Neural cell (in vitro differentiated cells): ENCODE results near the gene RGS3. TPM values are rescaled to one million over a fixed set of nuclear protein-coding genes. Genes with fewer than 3 reads are reported as not detected.

Source experiments
- H2AFZ ChIP-seq: fragments of 200-600, 300-800 bp; sonication (generic), shearing (Covaris generic); 2 replicates; pipeline ENCODE4 v1.6.0; 2014; ENCODE audit warnings: low read depth, mild to moderate bottlenecking, antibody characterized with exemption, low read length, moderate library complexity
- H3F3A ChIP-seq: fragments of 200-600 bp; shearing (Covaris generic); 2 replicates; pipeline ENCODE4 v1.6.1; 2016; ENCODE audit warnings: mild to moderate bottlenecking, moderate library complexity, mixed read lengths, antibody characterized with exemption, low read length; ENCODE audit not compliant: insufficient read depth, poor library complexity, severe bottlenecking
- H3K27ac ChIP-seq: fragments of 200-600, 300-800 bp; sonication (generic), shearing (Covaris generic); 2 replicates; pipeline ENCODE4 v1.5.1; 2014; ENCODE audit warnings: mild to moderate bottlenecking, low read length, moderate library complexity
- H3K27me3 ChIP-seq: fragments of 300-800, 200-600 bp; sonication (generic), shearing (Covaris generic); 2 replicates; pipeline ENCODE4 v1.6.0; 2014; ENCODE audit warnings: mild to moderate bottlenecking, low read depth, low read length, moderate library complexity; ENCODE audit not compliant: insufficient read depth
- H3K36me3 ChIP-seq: fragments of 300-800, 200-600 bp; sonication (generic), shearing (Covaris generic); 2 replicates; pipeline ENCODE4 v1.5.1; 2014; ENCODE audit warnings: mild to moderate bottlenecking, antibody characterized with exemption, low read length, moderate library complexity; ENCODE audit not compliant: insufficient read depth
- H3K4me2 ChIP-seq: fragments of 300-800, 200-600 bp; sonication (generic), shearing (Covaris generic); 2 replicates; pipeline ENCODE4 v1.6.0; 2014; ENCODE audit warnings: mild to moderate bottlenecking, low read length
- H3K4me3 ChIP-seq: fragments of 300-800, 200-600 bp; sonication (generic), shearing (Covaris generic); 2 replicates; pipeline ENCODE4 v1.5.1; 2014; ENCODE audit warnings: mild to moderate bottlenecking, low read length, moderate library complexity
- H3K79me2 ChIP-seq: fragments of 200-600 bp; shearing (Covaris generic); replicated peaks from 2 replicates; pipeline ENCODE4 v1.6.0; 2014; ENCODE audit warnings: mild to moderate bottlenecking, low read length, moderate library complexity; ENCODE audit not compliant: insufficient read depth
- H3K9ac ChIP-seq: fragments of 300-800, 200-600 bp; sonication (generic), shearing (Covaris generic); 2 replicates; pipeline ENCODE4 v1.6.1; 2016; ENCODE audit warnings: mild to moderate bottlenecking, low read length, mixed read lengths
- H3K9me2 ChIP-seq: fragments of 200-600 bp; shearing (Covaris generic); 2 replicates; pipeline ENCODE4 v1.6.1; 2016; ENCODE audit warnings: mild to moderate bottlenecking, low read length, mixed read lengths; ENCODE audit not compliant: insufficient read depth
- H3K9me3 ChIP-seq: fragments of 200-600, 300-800 bp; sonication (generic), shearing (Covaris generic); 2 replicates; pipeline ENCODE4 v1.6.1; 2016; ENCODE audit warnings: mild to moderate bottlenecking, mixed run types, low read length, moderate library complexity, mixed read lengths
- H4K20me1 ChIP-seq: fragments of 200-600 bp; shearing (Covaris generic); 2 replicates; pipeline ENCODE4 v1.6.1; 2016; ENCODE audit warnings: mild to moderate bottlenecking, mixed run types; ENCODE audit not compliant: insufficient read depth
- EP300 ChIP-seq: fragments of 450-650 bp; conservative IDR thresholded peaks from 2 replicates; pipeline ENCODE4 v1.6.1; 2014; ENCODE audit warnings: antibody characterized with exemption, mild to moderate bottlenecking, moderate library complexity; ENCODE audit not compliant: poor library complexity, severe bottlenecking
- EZH2 ChIP-seq: fragments of 200-600, 300-800 bp; shearing (Covaris generic), sonication (generic); IDR thresholded peaks from 2 replicates; pipeline ENCODE4 v1.6.1; 2014; ENCODE audit warnings: antibody characterized with exemption, low read length, borderline replicate concordance, mild to moderate bottlenecking; ENCODE audit not compliant: insufficient read depth, poor library complexity, severe bottlenecking
- MXI1 ChIP-seq: fragments of 450-650 bp; conservative IDR thresholded peaks from 2 replicates; pipeline ENCODE4 v1.6.1; 2014; ENCODE audit warnings: antibody characterized with exemption, mild to moderate bottlenecking; ENCODE audit not compliant: poor library complexity, severe bottlenecking
- POLR2AphosphoS5 ChIP-seq: IDR thresholded peaks from 2 replicates; pipeline ENCODE4 v1.6.1; 2012
- RAD21 ChIP-seq: fragments of 450-650 bp; conservative IDR thresholded peaks from 2 replicates; pipeline ENCODE4 v1.6.1; 2014; ENCODE audit warnings: antibody characterized with exemption, mild to moderate bottlenecking, moderate library complexity
- SMC3 ChIP-seq: fragments of 450-650 bp; conservative IDR thresholded peaks from 2 replicates; pipeline ENCODE4 v1.6.1; 2014; ENCODE audit warnings: antibody characterized with exemption, mild to moderate bottlenecking, moderate library complexity; ENCODE audit not compliant: poor library complexity
- TAF1 ChIP-seq: IDR thresholded peaks from 2 replicates; pipeline ENCODE4 v1.6.1; 2012; ENCODE audit warnings: low read depth
- polyA plus RNA-seq: library from polyadenylated mRNA; depleted of rRNA; stranded (reverse); fragments of >200 nt; gene quantifications from 2 replicates; pipeline ENCODE4 v1.2.3, GENCODE V29; 2014
- TF ChIP-seq, protein P1 (sequence below): fragments of 450-650 bp; IDR thresholded peaks from 2 replicates; pipeline ENCODE4 v1.5.1; 2014; ENCODE audit warnings: antibody characterized with exemption, mild to moderate bottlenecking, moderate library complexity; ENCODE audit not compliant: poor library complexity, severe bottlenecking
- TF ChIP-seq, protein P2 (sequence below): IDR thresholded peaks from 2 replicates; pipeline ENCODE4 v1.6.1; 2012; ENCODE audit warnings: borderline replicate concordance

The RGS3 gene
- polyA plus RNA-seq, 1 donor from 2014 or later, result 25.3 TPM

DNA sequence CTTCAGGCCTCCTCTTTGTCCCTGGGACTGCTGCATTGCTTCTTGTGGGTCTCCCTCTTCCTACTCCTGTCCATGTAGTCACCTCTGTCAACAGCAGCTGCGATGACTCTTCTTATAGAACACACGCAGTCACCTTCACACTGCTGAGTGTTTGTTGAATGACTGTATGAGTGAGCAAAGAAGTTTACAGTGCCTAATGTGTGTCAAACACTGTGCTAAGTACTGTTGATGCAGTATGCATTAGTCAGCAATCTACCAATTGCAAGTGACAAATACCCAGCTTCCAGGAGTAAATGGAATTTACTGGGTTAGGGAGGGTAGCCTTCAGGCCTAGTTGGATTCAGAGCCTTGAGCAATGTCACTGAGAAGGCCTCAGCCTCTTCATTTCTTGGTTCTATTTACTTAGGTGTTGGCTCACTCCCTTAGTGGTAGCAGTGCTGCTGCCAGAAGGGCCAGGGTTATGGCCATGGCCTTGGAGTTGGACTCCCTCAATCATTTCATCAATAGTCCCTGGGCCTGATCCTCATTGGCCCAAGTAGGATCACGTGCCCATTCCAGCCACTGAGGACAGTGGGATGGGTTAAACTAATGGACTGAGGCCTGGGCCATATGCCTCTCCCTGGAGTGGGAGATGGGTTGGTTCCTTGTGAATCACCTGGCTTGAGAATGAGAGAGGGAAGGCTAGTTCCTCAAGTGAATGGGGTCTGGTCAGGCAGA is 93.5 kb downstream of the RGS3 start:
- Histone ChIP-seq H3K4me2 (no peak overlapping the region), H3K27ac (no peak overlapping the region), H3K9me2 (no peaks in the 10 kb centered on the region), H3F3A (no peaks in the 10 kb centered on the region), H2AFZ (no peak overlapping the region), H3K36me3 (no peaks in the 10 kb centered on the region), H3K79me2 (no peaks in the 10 kb centered on the region), H4K20me1 (no peaks in the 10 kb centered on the region), H3K9ac (no peak overlapping the region), H3K9me3 (no peaks in the 10 kb centered on the region), H3K27me3 (no peaks in the 10 kb centered on the region), H3K4me3 (no peak overlapping the region)
- no peak for TF ChIP-seq EP300
- TF ChIP-seq POLR2AphosphoS5, result no peak
- TF ChIP-seq SMC3, result no peak
- TF ChIP-seq RAD21, result no peak
- TF ChIP-seq, protein P1, sequence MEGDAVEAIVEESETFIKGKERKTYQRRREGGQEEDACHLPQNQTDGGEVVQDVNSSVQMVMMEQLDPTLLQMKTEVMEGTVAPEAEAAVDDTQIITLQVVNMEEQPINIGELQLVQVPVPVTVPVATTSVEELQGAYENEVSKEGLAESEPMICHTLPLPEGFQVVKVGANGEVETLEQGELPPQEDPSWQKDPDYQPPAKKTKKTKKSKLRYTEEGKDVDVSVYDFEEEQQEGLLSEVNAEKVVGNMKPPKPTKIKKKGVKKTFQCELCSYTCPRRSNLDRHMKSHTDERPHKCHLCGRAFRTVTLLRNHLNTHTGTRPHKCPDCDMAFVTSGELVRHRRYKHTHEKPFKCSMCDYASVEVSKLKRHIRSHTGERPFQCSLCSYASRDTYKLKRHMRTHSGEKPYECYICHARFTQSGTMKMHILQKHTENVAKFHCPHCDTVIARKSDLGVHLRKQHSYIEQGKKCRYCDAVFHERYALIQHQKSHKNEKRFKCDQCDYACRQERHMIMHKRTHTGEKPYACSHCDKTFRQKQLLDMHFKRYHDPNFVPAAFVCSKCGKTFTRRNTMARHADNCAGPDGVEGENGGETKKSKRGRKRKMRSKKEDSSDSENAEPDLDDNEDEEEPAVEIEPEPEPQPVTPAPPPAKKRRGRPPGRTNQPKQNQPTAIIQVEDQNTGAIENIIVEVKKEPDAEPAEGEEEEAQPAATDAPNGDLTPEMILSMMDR, result no peak
- TF ChIP-seq, protein P2, sequence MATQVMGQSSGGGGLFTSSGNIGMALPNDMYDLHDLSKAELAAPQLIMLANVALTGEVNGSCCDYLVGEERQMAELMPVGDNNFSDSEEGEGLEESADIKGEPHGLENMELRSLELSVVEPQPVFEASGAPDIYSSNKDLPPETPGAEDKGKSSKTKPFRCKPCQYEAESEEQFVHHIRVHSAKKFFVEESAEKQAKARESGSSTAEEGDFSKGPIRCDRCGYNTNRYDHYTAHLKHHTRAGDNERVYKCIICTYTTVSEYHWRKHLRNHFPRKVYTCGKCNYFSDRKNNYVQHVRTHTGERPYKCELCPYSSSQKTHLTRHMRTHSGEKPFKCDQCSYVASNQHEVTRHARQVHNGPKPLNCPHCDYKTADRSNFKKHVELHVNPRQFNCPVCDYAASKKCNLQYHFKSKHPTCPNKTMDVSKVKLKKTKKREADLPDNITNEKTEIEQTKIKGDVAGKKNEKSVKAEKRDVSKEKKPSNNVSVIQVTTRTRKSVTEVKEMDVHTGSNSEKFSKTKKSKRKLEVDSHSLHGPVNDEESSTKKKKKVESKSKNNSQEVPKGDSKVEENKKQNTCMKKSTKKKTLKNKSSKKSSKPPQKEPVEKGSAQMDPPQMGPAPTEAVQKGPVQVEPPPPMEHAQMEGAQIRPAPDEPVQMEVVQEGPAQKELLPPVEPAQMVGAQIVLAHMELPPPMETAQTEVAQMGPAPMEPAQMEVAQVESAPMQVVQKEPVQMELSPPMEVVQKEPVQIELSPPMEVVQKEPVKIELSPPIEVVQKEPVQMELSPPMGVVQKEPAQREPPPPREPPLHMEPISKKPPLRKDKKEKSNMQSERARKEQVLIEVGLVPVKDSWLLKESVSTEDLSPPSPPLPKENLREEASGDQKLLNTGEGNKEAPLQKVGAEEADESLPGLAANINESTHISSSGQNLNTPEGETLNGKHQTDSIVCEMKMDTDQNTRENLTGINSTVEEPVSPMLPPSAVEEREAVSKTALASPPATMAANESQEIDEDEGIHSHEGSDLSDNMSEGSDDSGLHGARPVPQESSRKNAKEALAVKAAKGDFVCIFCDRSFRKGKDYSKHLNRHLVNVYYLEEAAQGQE, result no peak
- no peak for TF ChIP-seq TAF1
- no peak for TF ChIP-seq EZH2
- no peak for TF ChIP-seq MXI1

DNA sequence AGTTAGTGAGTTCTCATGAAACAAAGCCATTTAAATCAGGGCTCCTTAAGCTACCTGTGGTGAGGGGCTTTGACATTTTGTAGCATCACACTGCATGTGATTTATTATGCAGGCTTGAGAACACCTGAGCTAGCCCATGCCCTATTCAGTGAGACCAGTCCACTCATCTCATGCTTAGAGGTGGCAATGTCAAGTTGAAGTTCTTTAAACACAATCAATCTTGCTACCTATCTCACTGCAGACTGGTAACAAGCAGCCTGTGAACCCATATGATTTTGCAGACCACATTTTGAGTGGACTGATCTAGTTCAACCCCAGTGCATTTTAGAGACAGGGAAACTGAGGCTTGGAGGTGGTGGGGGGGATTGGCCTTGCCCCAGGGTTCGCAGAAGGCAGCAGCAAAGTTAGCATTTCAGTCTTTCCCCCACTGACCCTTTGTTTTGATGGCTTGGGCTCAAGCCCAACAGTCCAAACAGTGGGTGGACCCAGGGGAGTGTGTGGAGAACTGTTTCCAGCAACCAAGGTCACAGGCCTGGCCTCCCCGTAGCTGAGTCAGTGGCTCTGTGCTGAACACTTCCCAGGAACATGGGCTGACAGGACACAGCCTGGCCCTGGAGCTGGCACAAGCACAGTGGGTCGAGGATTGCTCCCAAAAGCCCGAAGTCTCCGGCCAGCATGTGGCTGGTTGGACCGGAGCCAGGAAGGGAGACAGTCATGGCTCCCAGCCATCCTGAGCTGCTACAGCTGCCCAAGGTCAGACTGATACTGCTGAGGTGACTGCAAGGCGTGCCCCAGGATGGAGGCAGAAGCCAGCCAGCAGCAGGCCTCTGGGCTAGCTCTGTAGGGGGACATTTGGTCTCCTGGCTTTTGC is 95.3 kb downstream of the RGS3 start:
- H3K9ac ChIP-seq, result no peak overlapping the region
- no peak overlapping the region for H3K4me3 ChIP-seq
- no peaks in the 10 kb centered on the region for H3K79me2 ChIP-seq
- H4K20me1 ChIP-seq, result no peaks in the 10 kb centered on the region
- no peak overlapping the region for H3K4me2 ChIP-seq
- no peaks in the 10 kb centered on the region for H3K9me2 ChIP-seq
- no peak overlapping the region for H2AFZ ChIP-seq
- H3K9me3 ChIP-seq, result no peaks in the 10 kb centered on the region
- no peaks in the 10 kb centered on the region for H3K36me3 ChIP-seq
- H3K27ac ChIP-seq, result no peak overlapping the region
- TF ChIP-seq TAF1, result no peak
- no peak for TF ChIP-seq MXI1
- TF ChIP-seq EP300, result no peak
- no peak for TF ChIP-seq EZH2
- no peaks in the 10 kb centered on the region for H3K27me3 ChIP-seq
- H3F3A ChIP-seq, result no peaks in the 10 kb centered on the region
